GM12892 (cell line): Measurements from ENCODE around the gene F2.

Experiments used
- DNase-seq: peaks from one replicate; pipeline ENCODE4 v3.0.0; 2011; ENCODE audit not compliant: insufficient read length
- FAIRE-seq: peaks from 2 replicates; lab custom pipeline; 2011; peaks lifted over from hg19 to GRCh38; lab: Jason Lieb, UNC
- POLR2A ChIP-seq: IDR thresholded peaks from 2 replicates; pipeline ENCODE4 v1.6.1; 2011; ENCODE audit warnings: low read depth, low read length, control low read depth
- POLR2AphosphoS5 ChIP-seq: IDR thresholded peaks from 2 replicates; pipeline ENCODE4 v1.6.1; 2011; ENCODE audit warnings: low read depth, low read length, control low read depth
- TAF1 ChIP-seq: IDR thresholded peaks from 2 replicates; pipeline ENCODE4 v1.6.1; 2011; ENCODE audit warnings: low read depth, mild to moderate bottlenecking, control low read depth, low read length, borderline replicate concordance

Gene F2

DNA sequence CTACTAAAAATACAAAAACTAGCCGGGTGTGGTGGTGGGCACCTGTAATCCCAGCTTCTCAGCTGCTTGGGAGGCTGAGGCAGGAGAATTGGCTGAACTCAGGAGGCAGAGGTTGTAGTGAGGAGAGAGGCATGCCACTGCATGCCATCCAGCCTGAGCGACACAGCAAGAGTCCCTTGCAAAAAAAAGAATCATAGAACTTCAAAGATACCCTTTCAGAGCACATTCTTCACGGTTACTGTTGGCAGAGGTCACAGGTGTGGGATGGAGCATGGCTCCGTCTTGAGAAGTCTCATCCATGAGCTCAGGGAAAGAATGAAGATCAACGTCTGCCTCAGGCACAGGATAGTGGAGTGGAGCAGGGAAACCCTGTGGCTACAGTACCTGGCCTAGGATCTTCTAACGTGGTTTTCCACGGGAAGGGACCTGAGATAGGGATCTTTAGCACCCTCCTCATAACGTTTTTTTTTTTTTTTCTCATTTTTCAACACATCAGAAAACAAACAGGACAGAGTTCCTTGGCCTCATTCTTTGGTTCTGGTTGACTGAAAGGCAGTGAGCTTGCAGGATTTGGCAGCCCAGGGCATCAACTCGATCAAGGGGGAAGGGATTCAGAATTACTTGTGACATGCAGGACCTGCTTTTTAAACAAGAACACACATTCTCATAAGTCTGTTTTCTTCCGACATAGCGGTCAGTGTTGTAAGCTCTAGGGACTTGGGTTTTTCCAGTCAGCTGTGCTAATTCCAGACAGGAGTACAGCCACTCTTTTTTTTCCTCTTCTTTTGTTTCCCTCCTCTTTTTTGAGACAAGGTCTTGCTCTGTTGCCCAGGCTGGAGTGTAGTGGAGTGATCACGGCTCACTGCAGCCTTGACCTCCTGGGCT is 22.8 kb downstream of the F2 start:
- DNase-seq (no peak), FAIRE-seq (no peak)
- TF ChIP-seq TAF1: no peak
- no peak for TF ChIP-seq POLR2A
- no peak for TF ChIP-seq POLR2AphosphoS5

DNA sequence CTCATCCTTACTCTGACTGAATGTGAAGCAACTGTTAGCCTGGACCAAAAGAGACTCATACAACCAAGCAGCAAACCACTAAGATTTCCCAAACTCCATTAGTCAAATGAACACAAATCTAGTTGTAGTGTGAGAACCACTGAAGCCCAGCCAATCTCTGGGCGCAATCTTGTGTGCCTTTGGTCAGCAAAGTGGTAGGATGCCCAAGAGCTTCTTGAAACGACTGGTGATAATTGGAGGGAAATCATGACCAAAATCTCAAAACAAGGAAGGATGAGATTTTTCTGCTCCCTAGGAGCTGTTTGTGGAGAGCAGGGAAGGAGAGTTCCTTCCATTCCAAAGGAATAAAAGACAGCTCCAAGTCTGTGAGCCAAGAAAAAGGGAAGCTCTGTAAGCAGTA is 24.0 kb downstream of the F2 start:
- DNase-seq (no peak), FAIRE-seq (no peak)
- no peak for TF ChIP-seq TAF1
- TF ChIP-seq POLR2A: no peak
- TF ChIP-seq POLR2AphosphoS5: no peak

GRCh38 chr11:46743693-46744339 is 24.8 kb downstream of the F2 start:
- FAIRE-seq (no peak), DNase-seq (no peak)
- TF ChIP-seq POLR2A (no peak), POLR2AphosphoS5 (no peak), TAF1 (no peak)

GRCh38 chr11:46745328-46745727 is 26.3 kb downstream of the F2 start:
- TF ChIP-seq POLR2AphosphoS5 (no peak), TAF1 (no peak), POLR2A (no peak)
- FAIRE-seq (no peak), DNase-seq (no peak)

- FAIRE-seq (no peak), DNase-seq (no peak)
- no peak for TF ChIP-seq POLR2AphosphoS5
- no peak for TF ChIP-seq TAF1
- TF ChIP-seq POLR2A: no peak
These were observed 27.0 kb downstream of the F2 start for GRCh38 chr11:46745995-46746394.

DNA sequence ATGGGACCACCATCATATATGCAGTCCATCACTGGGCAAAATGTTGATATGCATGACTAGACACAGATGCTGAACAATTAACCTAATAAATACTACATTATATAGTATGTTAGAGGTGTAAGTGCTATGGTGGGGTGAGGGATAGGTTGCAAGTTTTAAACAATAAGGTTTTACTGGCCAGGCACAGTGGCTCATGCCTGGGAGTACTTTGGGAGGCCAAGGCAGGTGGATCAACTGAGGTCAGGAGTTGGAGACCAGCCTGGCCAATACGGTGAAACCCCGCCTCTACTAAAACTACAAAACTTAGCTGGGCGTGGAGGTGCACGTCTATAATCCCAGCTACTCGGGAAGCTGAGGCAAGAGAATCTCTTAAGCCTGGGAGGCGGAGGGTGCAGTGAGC is 28.1 kb downstream of the F2 start:
- TF ChIP-seq POLR2A (no peak), POLR2AphosphoS5 (no peak), TAF1 (no peak)
- DNase-seq (no peak), FAIRE-seq (no peak)

GRCh38 chr11:46755962-46756361 is 36.9 kb downstream of the F2 start:
- DNase-seq: no peak
- no peak for FAIRE-seq
- no peak for TF ChIP-seq POLR2AphosphoS5
- no peak for TF ChIP-seq POLR2A
- no peak for TF ChIP-seq TAF1

DNA sequence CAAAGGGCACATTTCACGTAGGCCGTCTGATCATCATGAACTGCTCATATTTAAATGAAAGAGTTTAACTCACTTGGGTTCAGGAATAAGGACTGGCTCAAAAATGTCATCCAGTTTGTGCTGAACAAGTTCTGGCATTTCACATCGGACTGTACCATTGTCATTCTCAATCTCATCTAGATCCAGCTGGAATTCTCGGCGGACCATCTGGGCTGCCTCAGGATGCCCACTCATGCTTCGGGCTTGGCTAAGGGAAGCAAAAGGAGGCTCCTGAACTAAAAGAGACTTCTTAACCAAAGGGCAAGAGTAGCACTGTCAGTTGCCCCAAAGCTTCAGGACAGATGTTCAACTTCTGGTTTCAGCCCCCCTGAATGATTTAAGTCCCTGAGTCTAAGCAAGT is 40.2 kb downstream of the F2 start:
- no peak for DNase-seq
- FAIRE-seq: no peak
- TF ChIP-seq POLR2A: no peak
- TF ChIP-seq TAF1: no peak
- no peak for TF ChIP-seq POLR2AphosphoS5

DNA sequence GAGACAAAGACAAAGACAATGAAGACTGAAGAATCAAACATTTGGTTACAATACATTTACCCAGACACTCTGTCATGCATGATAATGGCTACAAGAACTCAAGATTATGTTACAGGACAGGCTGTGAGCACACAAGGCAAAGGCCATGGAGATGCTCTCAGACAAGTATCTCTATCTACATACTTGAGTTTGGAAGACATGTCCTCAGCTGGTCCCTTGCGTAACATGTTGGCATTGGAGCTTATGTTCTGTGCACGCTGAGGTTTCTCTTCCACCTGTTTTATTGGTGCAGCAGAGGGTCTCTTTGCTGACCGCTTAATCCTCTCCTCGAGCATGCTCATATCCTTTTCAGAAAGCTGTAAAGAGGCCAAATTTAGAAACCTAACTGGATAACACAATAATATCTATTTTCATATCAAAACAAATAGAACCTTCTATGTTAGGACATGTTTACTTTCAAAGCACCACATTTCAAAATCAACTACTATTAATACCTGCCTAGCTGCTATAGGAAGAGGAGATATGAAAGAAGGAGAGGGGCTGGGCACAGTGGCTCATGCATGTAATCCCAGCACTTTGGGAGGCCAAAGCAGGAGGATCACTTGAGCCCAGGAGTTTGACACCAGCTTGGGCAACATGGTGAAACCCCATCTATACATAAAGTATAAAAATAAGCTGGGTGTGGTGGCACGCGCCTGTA is 41.6 kb downstream of the F2 start:
- FAIRE-seq (no peak), DNase-seq (no peak)
- TF ChIP-seq POLR2AphosphoS5 (no peak), TAF1 (no peak), POLR2A (no peak)

DNA sequence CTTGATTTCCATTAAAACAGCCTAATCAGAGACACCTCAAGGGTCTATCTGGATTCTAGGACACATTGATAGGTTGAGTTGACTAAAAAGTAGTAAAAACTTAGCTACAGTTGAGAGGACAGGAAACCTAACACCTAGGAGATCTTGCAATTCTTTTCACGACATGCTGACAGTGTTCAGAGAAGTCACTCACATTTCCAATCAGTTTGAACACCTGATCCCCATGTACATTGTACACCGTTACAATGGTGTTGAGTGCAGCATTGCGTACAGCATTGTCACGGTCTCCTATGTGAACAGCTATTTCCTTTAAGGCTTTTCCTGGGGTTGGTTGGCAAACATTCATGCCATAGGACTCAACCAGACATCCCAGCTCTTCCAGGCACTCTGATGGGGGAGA is 42.8 kb downstream of the F2 start:
- DNase-seq (no peak), FAIRE-seq (no peak)
- TF ChIP-seq TAF1: no peak
- no peak for TF ChIP-seq POLR2AphosphoS5
- no peak for TF ChIP-seq POLR2A

- TF ChIP-seq POLR2AphosphoS5: no peak
- TF ChIP-seq POLR2A: no peak
- TF ChIP-seq TAF1: no peak
- no peak for FAIRE-seq
- no peak for DNase-seq
These were observed 43.2 kb downstream of the F2 start for GRCh38 chr11:46762248-46762647.

DNA sequence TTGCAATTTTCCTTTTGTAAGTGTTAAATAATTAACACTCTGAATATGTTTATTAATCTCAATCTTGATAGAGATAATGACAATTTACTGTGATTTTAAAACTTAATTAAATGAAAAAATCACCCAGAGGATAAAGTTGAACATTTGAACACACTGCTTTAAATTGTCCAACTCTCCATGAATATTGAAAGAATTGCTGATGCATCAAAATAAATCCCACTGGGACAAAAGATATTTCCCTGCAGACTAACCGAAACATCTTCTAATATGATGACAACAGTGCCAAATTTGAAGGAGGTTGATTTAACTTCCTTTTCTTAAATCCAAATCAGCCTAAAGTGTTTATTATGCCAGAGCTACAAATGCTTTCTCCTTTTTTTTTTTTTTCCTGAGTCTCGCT is 47.6 kb downstream of the F2 start:
- no peak for DNase-seq
- no peak for TF ChIP-seq POLR2A
- TF ChIP-seq POLR2AphosphoS5: no peak
- no peak for TF ChIP-seq TAF1
- FAIRE-seq: no peak
